ENCODE measurements around the gene PRPF6.

PRPF6 gene

DNA sequence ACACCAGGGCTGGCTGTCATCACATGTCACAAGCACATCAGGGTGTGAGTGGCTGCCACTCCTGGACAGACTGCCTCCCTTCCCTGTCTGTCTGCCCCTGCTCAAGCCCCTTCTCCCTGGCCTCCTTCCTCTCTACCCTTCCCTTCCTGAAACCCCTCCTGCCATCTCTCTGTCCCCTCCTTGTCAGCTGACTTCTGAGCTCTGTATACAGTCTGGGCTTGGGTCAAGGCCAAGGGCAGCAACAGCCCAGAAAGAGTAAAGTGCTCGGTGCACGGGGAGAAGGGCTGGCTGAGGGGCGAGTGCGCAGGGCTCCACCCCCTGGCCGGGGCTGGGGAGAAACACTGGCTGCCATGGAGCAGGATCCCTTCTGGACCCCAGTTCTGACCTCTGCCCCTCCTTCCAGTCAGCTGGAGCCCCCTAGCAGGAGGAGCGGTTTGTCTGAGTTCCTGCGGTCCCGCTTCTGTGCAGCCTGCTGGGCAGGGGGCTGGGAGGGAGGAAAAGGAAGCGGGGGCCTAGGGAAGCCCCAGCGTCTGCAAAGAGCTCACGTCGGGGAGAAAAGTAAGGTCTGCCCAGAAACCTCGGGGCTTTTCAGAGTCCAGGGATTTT is 101.3 kb downstream of the PRPF6 start:
- Histone ChIP-seq H4K20me1 (ENCODE audit: insufficient read depth, low read length, poor library complexity, severe bottlenecking) (no peaks in the 10 kb centered on the region), H2AFZ (ENCODE audit: low read length) (0 out of 2 replicates have a peak overlapping the region, but pooled peaks have one; percentile 35), H3K4me2 (ENCODE audit: low read depth, low read length, poor library complexity, severe bottlenecking) (peak overlapping the region; percentile 90), H3K9me3 (ENCODE audit: insufficient read depth, low read depth, low read length) (no peaks in the 10 kb centered on the region), H3K36me3 (ENCODE audit: insufficient read depth, low read length) (no peaks in the 10 kb centered on the region), H3K9ac (ENCODE audit: low read depth, low read length, poor library complexity, severe bottlenecking) (peak overlapping the region; percentile 61), H3F3A (ENCODE audit: low read depth) (peaks cover 20% of the 10 kb centered on the region), H3K79me2 (ENCODE audit: insufficient read depth, low read length) (0 out of 2 replicates have a peak, but pooled peaks cover 8% of the 10 kb centered on the region), H3K4me3 (ENCODE audit: low read length, poor library complexity, severe bottlenecking) (peak overlapping the region; percentile 29), H3K27me3 (ENCODE audit: insufficient read depth, low read length, poor library complexity, severe bottlenecking) (no peaks in the 10 kb centered on the region), H3K9me2 (replicated peaks; ENCODE audit: low read depth, low read length) (no peaks in the 10 kb centered on the region), H3K4me1 (ENCODE audit: insufficient read depth, low read length, poor library complexity, severe bottlenecking) (peaks cover 38% of the 10 kb centered on the region)
- no peak for TF ChIP-seq EZH2phosphoT487 (IDR thresholded peaks at IDR 0.05; ENCODE audit: borderline replicate concordance)
- TF ChIP-seq, protein P1, sequence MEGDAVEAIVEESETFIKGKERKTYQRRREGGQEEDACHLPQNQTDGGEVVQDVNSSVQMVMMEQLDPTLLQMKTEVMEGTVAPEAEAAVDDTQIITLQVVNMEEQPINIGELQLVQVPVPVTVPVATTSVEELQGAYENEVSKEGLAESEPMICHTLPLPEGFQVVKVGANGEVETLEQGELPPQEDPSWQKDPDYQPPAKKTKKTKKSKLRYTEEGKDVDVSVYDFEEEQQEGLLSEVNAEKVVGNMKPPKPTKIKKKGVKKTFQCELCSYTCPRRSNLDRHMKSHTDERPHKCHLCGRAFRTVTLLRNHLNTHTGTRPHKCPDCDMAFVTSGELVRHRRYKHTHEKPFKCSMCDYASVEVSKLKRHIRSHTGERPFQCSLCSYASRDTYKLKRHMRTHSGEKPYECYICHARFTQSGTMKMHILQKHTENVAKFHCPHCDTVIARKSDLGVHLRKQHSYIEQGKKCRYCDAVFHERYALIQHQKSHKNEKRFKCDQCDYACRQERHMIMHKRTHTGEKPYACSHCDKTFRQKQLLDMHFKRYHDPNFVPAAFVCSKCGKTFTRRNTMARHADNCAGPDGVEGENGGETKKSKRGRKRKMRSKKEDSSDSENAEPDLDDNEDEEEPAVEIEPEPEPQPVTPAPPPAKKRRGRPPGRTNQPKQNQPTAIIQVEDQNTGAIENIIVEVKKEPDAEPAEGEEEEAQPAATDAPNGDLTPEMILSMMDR (conservative IDR thresholded peaks at IDR 0.05; ENCODE audit: low read length), result peak; percentile 27; the same call in 1 of the 2 replicates

All from Loucy (cell line).